PC-3 (cell line): ENCODE results near the gene PRKAR2A. TPM values are rescaled to one million over a fixed set of nuclear protein-coding genes. Genes with fewer than 3 reads are reported as not detected.

Experiments
- ATAC-seq: fragments of 200-7000 bp; cut with Tn5 transposase; 2 replicates; pipeline ENCODE4 v1.9.1; 2020; ENCODE audit warnings: mild to moderate bottlenecking, moderate library complexity
- BruUV-seq: library from RNA; stranded (reverse); fragments of 400-500 nt; replicated peaks from 2 replicates; lab custom pipeline; 2021; lab: Mats Ljungman, UMichigan
- CTCF ChIA-PET: fragments of 300-600 bp; sonication (Branson Sonifier 250); formaldehyde crosslinking; loops from one replicate; lab custom pipeline; 2022; ENCODE audit warnings: antibody characterized with exemption; lab: Charles Lee
- POLR2A ChIA-PET: fragments of 300-600 bp; sonication (Branson Sonifier 250); formaldehyde crosslinking; loops from one replicate; lab custom pipeline; 2022; ENCODE audit warnings: antibody characterized with exemption; ENCODE audit not compliant: unreplicated experiment; lab: Charles Lee
- DNase-seq: peaks from one replicate; pipeline ENCODE4 v3.0.0-alpha.2; 2015
- H2AFZ ChIP-seq: fragments of 300-600 bp; sonication (generic); 2 replicates; pipeline ENCODE4 v1.6.0; 2016; ENCODE audit warnings: antibody characterized with exemption, low read length
- H3F3A ChIP-seq: fragments of 300-600 bp; sonication (generic); one replicate; pipeline ENCODE4 v1.6.0; 2017; ENCODE audit warnings: antibody characterized with exemption, low read length, control low read depth, mild to moderate bottlenecking; ENCODE audit not compliant: unreplicated experiment
- H3K27ac ChIP-seq: fragments of 300-600 bp; sonication (generic); 2 replicates; pipeline ENCODE4 v1.5.1; 2016; ENCODE audit warnings: mild to moderate bottlenecking, low read length
- H3K27me3 ChIP-seq: fragments of 300-600 bp; sonication (generic); 2 replicates; pipeline ENCODE4 v1.6.1; 2016; ENCODE audit warnings: low read length, mixed read lengths
- H3K36me3 ChIP-seq: fragments of 300-600 bp; sonication (generic); 2 replicates; pipeline ENCODE4 v1.6.1; 2016; ENCODE audit warnings: low read depth, mixed run types, low read length, mixed read lengths
- H3K4me1 ChIP-seq: fragments of 300-600 bp; sonication (generic); 2 replicates; pipeline ENCODE4 v1.5.1; 2016; ENCODE audit warnings: low read length; ENCODE audit not compliant: insufficient read depth
- H3K4me2 ChIP-seq: fragments of 300-600 bp; sonication (generic); 2 replicates; pipeline ENCODE4 v1.6.0; 2016; ENCODE audit warnings: low read length
- H3K4me3 ChIP-seq: fragments of 300-600 bp; sonication (generic); 2 replicates; pipeline ENCODE4 v1.5.1; 2016; ENCODE audit warnings: mild to moderate bottlenecking, low read length, mixed read lengths
- H3K79me2 ChIP-seq: fragments of 300-600 bp; sonication (generic); 2 replicates; pipeline ENCODE4 v1.6.1; 2017; ENCODE audit warnings: low read length, mixed read lengths
- H3K9ac ChIP-seq: fragments of 300-600 bp; sonication (generic); 2 replicates; pipeline ENCODE4 v1.6.0; 2016; ENCODE audit warnings: mild to moderate bottlenecking, low read length
- H3K9me2 ChIP-seq: fragments of 300-600 bp; sonication (generic); replicated peaks from 2 replicates; pipeline ENCODE4 v1.6.1; 2016; ENCODE audit warnings: mixed run types, low read length, mixed read lengths
- H3K9me3 ChIP-seq: fragments of 300-600 bp; sonication (generic); 2 replicates; pipeline ENCODE4 v1.6.1; 2016; ENCODE audit warnings: low read length, mixed read lengths
- H4K20me1 ChIP-seq: fragments of 300-600 bp; sonication (generic); 2 replicates; pipeline ENCODE4 v1.6.1; 2016; ENCODE audit warnings: low read length, mixed read lengths
- EZH2 ChIP-seq: fragments of 300-600 bp; sonication (generic); IDR thresholded peaks from one replicate; pipeline ENCODE4 v1.6.1; 2017; ENCODE audit warnings: antibody characterized with exemption, mild to moderate bottlenecking, low read length; ENCODE audit not compliant: unreplicated experiment
- EZH2phosphoT487 ChIP-seq: fragments of 300-600 bp; sonication (generic); IDR thresholded peaks from 2 replicates; pipeline ENCODE4 v1.6.1; 2018; ENCODE audit warnings: mild to moderate bottlenecking, antibody characterized with exemption, low read length, borderline replicate concordance
- intact Hi-C: fragments of 100-400 bp; cut with micrococcal nuclease; formaldehyde crosslinking; loops from 2 replicates; pipeline ENCODE4 v1.9.0; 2023
- total RNA-seq: library from RNA; depleted of rRNA; stranded (reverse); fragments of >200 nt; gene quantifications from 2 replicates; pipeline ENCODE4 v1.2.3, GENCODE V29; 2014
- TF ChIP-seq, protein P1 (sequence below): fragments of 300-600 bp; sonication (generic); conservative IDR thresholded peaks from 2 replicates; pipeline ENCODE4 v1.5.1; 2017; ENCODE audit warnings: antibody characterized with exemption, low read depth, mild to moderate bottlenecking, low read length

Gene PRKAR2A
- total RNA-seq, 1 experiment from 2014 or later = 68.1 TPM

DNA sequence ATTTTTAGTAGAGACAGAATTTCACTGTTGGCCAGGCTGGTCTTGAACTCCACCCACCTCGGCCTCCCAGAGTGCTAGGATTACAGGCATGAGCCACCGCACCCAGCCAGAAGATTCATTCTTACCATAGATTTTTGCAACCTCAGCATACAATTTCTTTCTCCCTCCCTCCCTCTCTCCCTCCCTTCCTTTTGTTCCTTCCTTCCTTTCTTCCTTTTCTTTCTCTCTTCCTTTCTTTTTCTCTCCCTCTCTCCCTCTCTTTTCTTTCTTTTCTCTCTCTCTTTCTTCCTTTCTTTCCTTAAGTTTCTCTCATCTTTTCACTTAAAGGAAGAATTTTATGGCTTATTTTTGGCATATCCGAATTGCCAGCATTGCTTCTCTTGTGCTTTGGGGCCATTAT, 58.0 kb downstream of the PRKAR2A start:
- Histone ChIP-seq H3K9me3 (no peaks in the 10 kb centered on the region), H3K27me3 (no peaks in the 10 kb centered on the region), H3F3A (no peaks in the 10 kb centered on the region), H3K4me3 (no peak overlapping the region), H4K20me1 (no peaks in the 10 kb centered on the region), H3K9ac (no peak overlapping the region), H3K4me2 (no peak overlapping the region), H3K4me1 (0 out of 2 replicates have a peak, but pooled peaks cover 2% of the 10 kb centered on the region), H3K27ac (no peak overlapping the region), H3K36me3 (peaks cover 6% of the 10 kb centered on the region; the same call in 1 of the 2 replicates), H3K79me2 (no peaks in the 10 kb centered on the region), H3K9me2 (no peaks in the 10 kb centered on the region), H2AFZ (no peak overlapping the region)
- POLR2A ChIA-PET = no interaction called here
- CTCF ChIA-PET = no interaction called here
- no peak for DNase-seq
- TF ChIP-seq, protein P1, sequence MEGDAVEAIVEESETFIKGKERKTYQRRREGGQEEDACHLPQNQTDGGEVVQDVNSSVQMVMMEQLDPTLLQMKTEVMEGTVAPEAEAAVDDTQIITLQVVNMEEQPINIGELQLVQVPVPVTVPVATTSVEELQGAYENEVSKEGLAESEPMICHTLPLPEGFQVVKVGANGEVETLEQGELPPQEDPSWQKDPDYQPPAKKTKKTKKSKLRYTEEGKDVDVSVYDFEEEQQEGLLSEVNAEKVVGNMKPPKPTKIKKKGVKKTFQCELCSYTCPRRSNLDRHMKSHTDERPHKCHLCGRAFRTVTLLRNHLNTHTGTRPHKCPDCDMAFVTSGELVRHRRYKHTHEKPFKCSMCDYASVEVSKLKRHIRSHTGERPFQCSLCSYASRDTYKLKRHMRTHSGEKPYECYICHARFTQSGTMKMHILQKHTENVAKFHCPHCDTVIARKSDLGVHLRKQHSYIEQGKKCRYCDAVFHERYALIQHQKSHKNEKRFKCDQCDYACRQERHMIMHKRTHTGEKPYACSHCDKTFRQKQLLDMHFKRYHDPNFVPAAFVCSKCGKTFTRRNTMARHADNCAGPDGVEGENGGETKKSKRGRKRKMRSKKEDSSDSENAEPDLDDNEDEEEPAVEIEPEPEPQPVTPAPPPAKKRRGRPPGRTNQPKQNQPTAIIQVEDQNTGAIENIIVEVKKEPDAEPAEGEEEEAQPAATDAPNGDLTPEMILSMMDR = no peak
- TF ChIP-seq EZH2phosphoT487 = no peak
- no peak for TF ChIP-seq EZH2
- no TSS peak for BruUV-seq
- intact Hi-C loops = loop anchor here (10.0 kb wide), 1 partner anchor 145 kb away; no protein-coding TSS in a partner anchor
- ATAC-seq = no peak

- H3K36me3 ChIP-seq = peaks cover 6% of the 10 kb centered on the region; the same call in 1 of the 2 replicates
- intact Hi-C loops = loop anchor here (10.0 kb wide), 1 partner anchor 146 kb away; no protein-coding TSS in a partner anchor
- POLR2A ChIA-PET = no interaction called here
- no peak overlapping the region for H3K9ac ChIP-seq
- H2AFZ ChIP-seq = no peak overlapping the region
- no peak for ATAC-seq
- H3K79me2 ChIP-seq = no peaks in the 10 kb centered on the region
- no peaks in the 10 kb centered on the region for H3K9me3 ChIP-seq
- no peak overlapping the region for H3K4me2 ChIP-seq
- 0 out of 2 replicates have a peak, but pooled peaks cover 4% of the 10 kb centered on the region for H3K4me1 ChIP-seq
- H3K9me2 ChIP-seq = no peaks in the 10 kb centered on the region
- CTCF ChIA-PET = no interaction called here
- no peak overlapping the region for H3K27ac ChIP-seq
- no peak for DNase-seq
- H3K27me3 ChIP-seq = no peaks in the 10 kb centered on the region
- H3K4me3 ChIP-seq = no peak overlapping the region
- no peaks in the 10 kb centered on the region for H3F3A ChIP-seq
- H4K20me1 ChIP-seq = no peaks in the 10 kb centered on the region
- TF ChIP-seq EZH2phosphoT487 = no peak
- TF ChIP-seq EZH2 = no peak
- TF ChIP-seq, protein P1 = no peak
- BruUV-seq = no TSS peak
Observed at GRCh38 chr3:48788544-48789162, 59.0 kb downstream of the PRKAR2A start.
